Measurements from ENCODE around the gene TTC22.

GRCh38 chr1:54764922-54765561 lies 36.1 kb downstream of the TTC22 start:
- TF ChIP-seq CTCF (IDR thresholded peaks at IDR 0.05; ENCODE audit: borderline replicate concordance, extremely low read depth, low read length, poor library complexity, severe bottlenecking) (no peak), EZH2 (IDR thresholded peaks at IDR 0.05; ENCODE audit: borderline replicate concordance, low read depth, low read length, severe bottlenecking) (no peak)
